Activated T-cell treated with anti-CD3 and anti-CD28 coated beads, Interleukin-2, amount 50 U/mL, for 1 hour (primary cell): ENCODE measurements around the gene SHLD2.
"Not testable (repeated sequence)": the region's sequence is repeated elsewhere in the genome, so short reads cannot be mapped to it uniquely, and the experiment has no call there.

Experiments
- DNase-seq: peaks from one replicate; pipeline ENCODE4 v3.0.0-alpha.2; 2020

The SHLD2 gene

DNA sequence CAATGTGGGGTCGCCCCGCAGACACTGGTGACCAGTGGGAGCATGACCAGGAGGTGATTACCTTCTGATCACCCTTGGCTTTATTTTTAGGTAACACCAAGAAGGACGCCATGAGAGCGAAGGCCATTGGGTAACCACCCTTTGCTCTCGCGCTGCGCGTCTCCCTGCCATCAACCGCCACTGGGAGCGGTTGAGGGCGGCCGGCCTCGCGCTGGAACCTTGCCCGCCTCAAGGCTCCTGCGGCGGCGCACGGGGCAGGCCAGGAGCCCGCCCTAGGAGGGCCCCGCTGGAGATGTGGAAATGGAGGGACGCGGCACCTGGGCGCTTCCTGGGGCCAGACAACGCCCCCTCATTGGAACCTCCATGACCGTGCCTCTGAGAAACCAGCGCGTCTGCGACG, 127.8 kb downstream of the SHLD2 start:
- DNase-seq, result not testable (repeated sequence)

DNA sequence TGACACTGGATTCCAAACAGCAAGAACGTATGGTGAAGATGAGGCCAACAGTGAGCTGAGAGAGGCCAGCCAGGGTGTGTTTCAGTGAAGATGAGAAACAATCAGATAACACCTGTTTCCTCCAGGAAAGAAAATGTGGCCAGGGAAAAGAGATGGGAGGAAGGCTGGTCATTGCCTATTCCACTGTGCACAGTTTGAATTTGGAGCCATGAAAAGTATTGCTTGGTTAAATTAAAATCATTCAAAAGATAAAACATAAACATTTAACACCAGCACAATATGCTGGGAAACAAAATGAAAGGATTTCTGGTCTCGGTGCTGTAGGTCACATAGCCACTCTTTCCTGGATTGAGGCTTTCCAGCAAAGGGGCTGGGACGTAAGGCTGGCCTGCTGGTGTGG, 130.1 kb downstream of the SHLD2 start, which contains the start of gene NUTM2A:
NUTM2A (plus strand) TSS at position 301 of the 400 bp plus-strand sequence. CDS start 383 bp downstream, outside the sequence.
- not testable (repeated sequence) for DNase-seq

GRCh38 chr10:87228247-87228646, 133.2 kb downstream of the SHLD2 start:
- DNase-seq, result not testable (repeated sequence)

GRCh38 chr10:87229211-87229610, 134.2 kb downstream of the SHLD2 start:
- DNase-seq, result not testable (repeated sequence)

DNA sequence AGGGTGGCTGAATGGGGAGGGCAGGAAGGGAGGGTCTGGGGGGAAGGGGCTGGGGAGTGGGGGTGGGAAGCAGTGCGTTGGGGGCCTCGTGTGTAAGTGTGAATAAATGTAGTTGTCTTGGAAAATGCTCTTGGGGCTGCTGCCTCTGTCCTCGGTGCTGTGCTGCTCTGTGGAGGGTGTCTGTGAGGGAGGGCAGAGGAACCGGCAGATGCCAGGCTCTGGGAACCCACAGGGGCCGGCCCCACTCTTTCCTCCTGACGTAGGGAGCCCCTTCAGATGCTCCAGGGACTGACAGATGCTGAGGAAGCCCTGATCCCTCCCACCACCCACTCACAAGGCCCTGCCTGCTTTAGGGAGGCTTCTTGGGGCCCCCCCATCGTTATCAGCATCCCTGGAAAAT, 139.8 kb downstream of the SHLD2 start:
- DNase-seq, result not testable (repeated sequence)

GRCh38 chr10:87237244-87237643, 142.2 kb downstream of the SHLD2 start:
- DNase-seq, result not testable (repeated sequence)

GRCh38 chr10:87239346-87239808, 144.4 kb downstream of the SHLD2 start:
- DNase-seq, result not testable (repeated sequence)
